CD4-positive, alpha-beta T cell treated with Interleukin-6 at 100 ng/mL for 8 hours (primary cell): ENCODE results near the gene FLT3.
"Not testable (repeated sequence)": the region's sequence is repeated elsewhere in the genome, so short reads cannot be mapped to it uniquely, and the experiment has no call there.

Source experiments
- DNase-seq: peaks from one replicate; pipeline ENCODE4 v3.0.0-alpha.2; 2020; ENCODE audit warnings: mixed read lengths, low spot score

Gene FLT3

GRCh38 chr13:28099396-28100149 lies 803 bp downstream of the FLT3 start:
- no peak for DNase-seq

GRCh38 chr13:28097503-28097902 lies 2.9 kb downstream of the FLT3 start:
- DNase-seq, result no peak

DNA sequence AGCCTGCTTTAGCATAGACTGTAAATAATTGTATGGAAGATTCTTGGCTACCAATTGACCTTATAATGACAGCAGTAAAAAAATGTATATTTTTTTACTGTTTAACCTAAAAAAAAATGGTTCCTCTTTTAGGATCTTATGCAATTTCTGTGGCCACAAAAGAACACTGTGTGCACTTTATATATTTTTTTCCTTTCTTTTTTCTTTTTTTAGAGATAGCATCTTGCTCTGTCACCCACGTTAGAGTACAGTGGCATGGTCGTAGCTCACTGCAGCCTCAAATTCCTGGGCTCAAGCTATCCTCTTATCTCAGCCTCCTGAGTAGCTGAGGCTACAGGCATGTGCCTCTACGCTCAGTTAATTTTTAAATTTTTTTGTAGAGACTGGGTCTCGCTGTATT lies 6.1 kb downstream of the FLT3 start:
- no peak for DNase-seq

- no peak for DNase-seq
Measured at GRCh38 chr13:28093881-28094280, 6.5 kb downstream of the FLT3 start.

GRCh38 chr13:28092431-28092830 lies 7.9 kb downstream of the FLT3 start:
- no peak for DNase-seq

DNA sequence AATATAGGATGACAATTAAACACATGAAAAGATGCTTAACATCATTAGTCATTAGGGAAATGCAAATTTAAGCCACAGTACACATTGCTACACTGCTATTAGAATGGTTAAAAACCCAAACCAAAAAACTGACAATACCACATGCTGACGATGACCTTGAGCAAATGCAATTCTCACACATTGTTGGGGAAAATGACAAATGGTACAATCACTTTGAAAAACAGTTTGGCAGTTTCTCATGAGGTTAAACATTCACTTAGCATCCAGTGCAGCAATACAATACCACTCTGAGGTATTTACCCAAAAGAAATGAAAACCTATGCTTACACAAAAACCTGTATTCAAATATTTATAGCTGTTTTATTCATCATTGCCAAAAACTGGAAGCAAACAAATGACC lies 11.3 kb downstream of the FLT3 start:
- no peak for DNase-seq

DNA sequence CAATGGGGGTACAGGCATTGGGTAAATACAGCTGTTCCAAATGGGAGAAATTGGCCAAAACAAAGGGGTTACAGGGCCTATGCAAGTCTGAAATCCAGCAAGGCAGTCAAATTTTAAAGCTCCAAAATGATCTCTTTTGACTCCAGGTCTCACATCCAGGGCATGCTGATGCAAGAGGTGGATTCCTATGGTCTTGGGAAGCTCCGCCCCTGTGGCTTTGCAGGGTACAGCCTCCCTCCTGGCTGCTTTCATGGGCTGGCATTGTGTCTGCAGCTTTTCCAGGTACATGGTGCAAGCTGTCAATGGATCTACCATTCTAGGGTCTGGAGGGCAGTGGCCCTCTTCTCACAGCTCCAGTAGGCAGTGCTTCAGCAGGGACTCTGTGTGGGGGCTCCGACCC lies 22.6 kb downstream of the FLT3 start:
- not testable (repeated sequence) for DNase-seq

DNA sequence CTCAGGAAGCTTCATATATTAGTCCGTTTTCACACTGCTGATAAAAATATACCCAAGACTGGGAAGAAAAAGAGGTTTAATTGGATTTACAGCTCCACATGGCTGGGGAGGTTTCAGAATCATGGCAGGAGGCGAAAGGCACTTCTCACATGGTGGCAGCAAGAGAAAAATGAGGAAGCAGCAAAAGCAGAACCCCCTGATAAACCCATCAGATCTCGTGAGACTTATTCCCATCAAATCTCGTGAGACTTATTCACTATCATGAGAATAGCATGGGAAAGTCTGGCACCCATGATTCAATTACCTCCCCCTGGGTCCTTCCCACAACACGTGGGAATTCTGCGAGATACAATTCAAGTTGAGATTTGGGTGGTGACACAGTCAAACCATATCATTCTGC lies 23.1 kb downstream of the FLT3 start:
- no peak for DNase-seq

DNA sequence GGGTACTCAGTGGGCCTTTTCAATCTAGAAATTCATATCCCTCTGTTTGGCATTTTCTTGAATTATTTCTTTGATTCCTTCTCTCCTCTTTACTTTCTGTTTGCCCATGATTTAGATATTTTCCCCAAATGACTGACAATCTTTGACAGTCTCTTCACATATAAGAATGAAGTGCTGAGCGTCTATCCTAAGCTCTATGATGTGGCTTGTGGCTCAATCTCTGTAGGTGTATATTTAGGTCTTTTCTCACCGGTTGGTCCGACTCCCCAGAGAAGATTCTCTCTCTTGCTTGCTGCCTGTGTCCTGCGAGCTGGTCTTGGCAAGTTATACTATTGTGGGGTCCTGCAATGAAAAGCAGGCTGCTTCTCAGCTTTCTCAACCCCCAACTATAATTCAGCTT lies 29.0 kb downstream of the FLT3 start:
- DNase-seq, result no peak

GRCh38 chr13:28067491-28067890 lies 32.9 kb downstream of the FLT3 start:
- DNase-seq, result no peak

DNA sequence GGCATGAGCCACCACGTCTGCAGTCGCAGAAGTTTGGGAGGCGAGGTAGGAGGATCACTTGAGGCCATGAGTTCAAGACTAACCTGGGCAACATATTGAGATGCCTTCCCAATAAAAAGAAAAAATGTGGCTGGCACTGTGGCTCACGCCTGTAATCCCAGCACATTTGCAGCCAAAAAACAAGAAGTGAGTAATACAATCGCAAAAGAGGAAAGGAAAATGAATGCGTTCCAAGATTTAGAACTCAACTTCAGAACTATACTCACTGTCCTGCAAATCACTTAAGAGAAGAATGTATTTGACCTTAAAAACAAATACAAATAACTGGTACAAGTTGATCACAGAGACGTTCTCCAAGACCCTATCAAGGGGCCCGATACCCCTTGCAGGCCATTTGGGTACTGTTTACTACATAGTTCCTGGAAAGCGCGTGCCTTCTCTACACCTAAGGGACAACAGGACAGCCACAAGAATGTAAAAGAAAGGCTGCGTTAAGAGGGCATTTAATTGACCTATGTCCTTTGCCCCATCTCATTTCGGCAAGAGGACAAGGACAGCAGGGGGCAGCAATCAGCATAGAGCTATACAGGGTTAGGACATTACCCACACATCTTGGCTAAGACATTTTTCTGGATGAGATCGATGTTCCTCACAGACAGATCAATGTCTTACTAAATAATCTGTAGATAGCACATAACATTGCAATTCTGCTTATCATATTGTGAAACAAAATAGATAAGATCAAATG lies 41.3 kb downstream of the FLT3 start:
- DNase-seq, result peak; percentile 15

DNA sequence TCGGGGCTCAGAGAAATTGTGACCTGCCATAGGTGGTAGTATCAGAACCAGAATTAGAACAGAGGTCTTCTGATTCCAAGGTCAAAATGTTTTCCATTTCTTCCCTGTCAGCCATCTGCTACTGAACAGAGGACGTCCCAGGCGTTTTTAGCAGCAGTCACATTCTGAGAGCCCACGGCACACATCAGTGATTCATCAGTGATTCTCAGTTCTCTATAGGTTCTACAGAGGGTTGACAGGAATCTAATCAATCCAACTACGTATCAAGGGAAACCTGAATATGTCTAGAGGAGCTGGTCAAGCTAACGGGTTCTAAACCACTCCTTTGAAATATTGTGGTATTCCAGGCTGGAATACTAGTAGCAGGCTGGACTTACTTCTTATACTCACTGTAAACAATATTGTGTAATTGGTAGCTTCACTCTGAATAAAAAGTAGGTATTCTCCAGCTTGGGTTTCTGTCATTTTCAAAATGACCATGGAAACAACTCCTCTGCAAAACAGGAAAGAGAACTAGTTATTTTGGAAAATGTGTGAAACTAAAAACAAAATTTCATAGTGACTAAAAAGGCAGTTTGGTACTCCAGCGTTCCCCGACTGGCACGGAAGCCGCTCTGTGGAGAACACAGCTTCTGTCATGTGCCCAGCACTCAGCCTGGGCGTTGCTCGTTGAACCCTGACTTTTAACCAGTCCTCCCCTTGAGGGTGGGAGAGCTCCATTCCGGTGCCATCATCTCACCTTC lies 43.2 kb downstream of the FLT3 start:
- DNase-seq, result no peak

GRCh38 chr13:28056426-28056825 lies 44.0 kb downstream of the FLT3 start:
- no peak for DNase-seq

DNA sequence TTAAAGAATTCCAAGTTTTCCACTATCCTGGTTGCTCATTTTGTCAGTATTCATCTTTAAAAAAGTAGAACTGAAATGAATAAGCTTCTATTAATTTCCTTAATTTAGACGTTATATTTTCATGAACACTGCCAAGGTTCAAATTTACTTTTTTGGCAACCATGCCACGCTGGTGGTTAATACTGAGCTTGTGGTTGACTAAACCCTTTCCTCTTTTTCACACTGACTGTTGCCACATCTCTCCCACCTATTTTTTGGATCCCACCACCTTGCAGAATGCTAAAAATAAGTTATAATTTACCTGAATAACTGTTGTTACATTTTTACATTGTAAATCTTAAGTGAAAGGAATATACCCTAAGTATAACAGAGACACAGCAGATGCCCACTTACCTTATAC lies 45.0 kb downstream of the FLT3 start:
- DNase-seq, result no peak

DNA sequence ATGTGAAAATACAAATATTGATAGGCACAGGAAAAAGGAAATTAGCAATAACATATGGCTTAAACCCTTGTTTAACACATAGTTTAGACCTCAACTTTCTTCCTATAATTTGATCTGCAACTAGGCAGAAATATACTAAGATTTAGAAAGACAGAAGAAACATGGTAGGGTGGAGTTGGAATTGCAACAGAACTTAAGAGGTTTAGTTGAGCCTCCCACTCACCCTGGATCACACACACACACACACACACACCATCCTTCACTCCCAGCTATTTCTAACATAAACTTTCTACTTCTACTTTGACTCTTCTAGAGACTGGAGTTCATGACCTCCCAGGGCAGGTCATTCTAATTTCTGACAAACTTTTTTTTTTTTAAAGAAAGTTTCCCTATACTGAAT lies 47.4 kb downstream of the FLT3 start:
- no peak for DNase-seq

DNA sequence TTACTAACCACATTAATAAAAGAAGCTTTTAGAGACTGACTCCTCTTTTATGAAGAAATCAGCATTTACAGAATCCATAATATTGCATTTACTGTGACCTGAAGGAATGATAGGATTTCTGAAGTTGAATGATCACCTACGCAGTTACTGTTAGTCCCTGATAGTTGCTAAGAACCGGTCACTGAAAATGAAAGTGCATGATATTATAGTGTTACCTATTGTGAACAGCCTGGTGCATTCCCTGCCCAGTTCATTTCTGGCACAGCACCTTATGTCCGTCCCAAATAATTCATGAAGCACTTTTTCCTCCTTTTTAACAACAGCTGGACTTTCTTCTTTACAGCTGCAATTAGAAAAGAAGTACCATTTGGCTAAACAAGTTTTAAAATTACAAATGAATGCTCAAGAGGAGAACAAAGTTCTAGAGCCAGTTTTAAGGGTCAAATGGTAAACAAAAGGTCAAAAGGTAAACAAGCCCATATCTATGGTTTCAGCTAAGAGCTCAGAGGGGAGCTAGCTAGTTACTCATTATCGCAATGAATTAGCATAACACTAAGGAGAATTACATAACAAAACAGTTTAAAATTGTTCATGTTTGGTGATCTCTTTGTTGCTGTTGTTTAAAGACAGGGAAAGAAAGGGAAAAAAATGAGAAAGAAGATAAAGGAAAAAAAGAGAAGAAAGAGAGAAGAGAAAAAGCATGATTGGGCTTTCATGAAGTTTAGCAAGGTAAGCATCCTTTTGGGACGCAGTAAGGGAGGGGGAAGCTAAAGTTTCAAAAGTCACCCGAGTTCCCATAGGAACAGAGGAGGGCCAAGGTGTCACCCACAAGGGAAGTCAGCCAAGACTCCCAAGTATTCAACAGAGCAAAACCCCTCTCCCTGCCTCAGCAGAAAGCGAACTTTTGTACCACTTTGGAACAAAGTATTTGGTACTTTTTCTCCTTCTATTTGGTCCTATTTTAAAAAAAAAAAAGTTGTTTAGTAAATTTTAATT lies 50.2 kb downstream of the FLT3 start:
- no peak for DNase-seq

GRCh38 chr13:28049215-28049614 lies 51.2 kb downstream of the FLT3 start:
- no peak for DNase-seq

- DNase-seq, result no peak
Measured at GRCh38 chr13:28048768-28049167, 51.6 kb downstream of the FLT3 start.

GRCh38 chr13:28047757-28048388 lies 52.5 kb downstream of the FLT3 start:
- DNase-seq, result no peak

GRCh38 chr13:28046981-28047380 lies 53.4 kb downstream of the FLT3 start:
- no peak for DNase-seq

DNA sequence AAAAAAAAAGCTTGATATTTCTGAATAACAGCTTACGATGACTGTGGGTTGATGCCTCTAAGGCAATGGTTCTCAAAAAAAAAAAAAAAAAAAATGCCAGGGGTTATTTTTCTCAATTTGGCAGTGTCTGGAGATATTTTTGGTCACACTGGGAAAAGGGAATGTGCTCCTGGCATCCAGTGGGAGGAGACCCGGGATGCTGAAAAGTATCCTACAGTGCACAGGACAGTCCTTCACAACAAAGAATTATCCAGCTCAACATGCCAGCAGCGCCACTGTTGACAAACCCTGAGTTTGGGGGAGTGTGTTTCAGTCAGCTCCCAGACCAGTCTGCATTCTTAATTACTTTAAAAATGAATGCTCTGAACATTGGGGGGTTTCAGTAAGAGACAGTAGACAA lies 54.5 kb downstream of the FLT3 start:
- DNase-seq, result no peak
